ENCODE results near the gene C11orf97.

GRCh38 chr11:94576306-94576705, 64.0 kb downstream of the C11orf97 start:
- TF ChIP-seq CTCF (conservative IDR thresholded peaks at IDR 0.05; ENCODE audit: low read depth, low read length) = no peak
- no peak for TF ChIP-seq EZH2 (IDR thresholded peaks at IDR 0.05; ENCODE audit: borderline replicate concordance, low read depth, low read length, poor library complexity, severe bottlenecking)

Data from A673 (cell line).